ENCODE measurements around the gene RASD1. TPM values are rescaled to one million over a fixed set of nuclear protein-coding genes. Genes with fewer than 3 reads are reported as not detected.

The RASD1 gene
- total RNA-seq, 6 experiments from 2014 or later, result 1.0 to 230 (median 101) TPM

- DNase-seq (peak in 2 of 3 donors; percentile 46 to 50), ATAC-seq (peak in 2 of 4 donors; percentile 3 to 13)
- no CpG with 5 or more reads among the region's 65 CpGs for WGBS (ENCODE audit: insufficient coverage, low coverage, low lambda C conversion rate, missing lambda C conversion rate)
- Histone ChIP-seq H3K4me1 (peaks cover 0 to 20% (median 0%) of the 10 kb centered on the region in 4 donors), H3K9me3 (no peaks in the 10 kb centered on the region), H3K36me3 (peaks cover 0 to 5% (median 2%) of the 10 kb centered on the region in 4 donors), H3K4me3 (peak overlapping the region; percentile 55 to 71 (median 64)), H3K27me3 (no peaks in the 10 kb centered on the region), H3K27ac (peak overlapping the region; percentile 82 to 91 (median 84))
- no peak for TF ChIP-seq POLR2A (IDR thresholded peaks at IDR 0.05)
- TF ChIP-seq CTCF (IDR thresholded peaks at IDR 0.05), result no peak
- intact Hi-C loops (cut with DNase I), result loop anchor here in 1 of 2 donors (5.0 kb wide), 1 partner anchor 72 kb away; no protein-coding TSS in a partner anchor
These were observed 533 bp downstream of the RASD1 start for GRCh38 chr17:17495536-17496188.

GRCh38 chr17:17494870-17495535 is 1.2 kb downstream of the RASD1 start:
- WGBS (ENCODE audit: insufficient coverage, low coverage, low lambda C conversion rate, missing lambda C conversion rate), result 13% methylated on average over 12 of the region's 71 CpGs

GRCh38 chr17:17494499-17494869 is 1.7 kb downstream of the RASD1 start:
- DNase-seq (peak in 2 of 3 donors; percentile 48 to 60), ATAC-seq (peak; percentile 0 to 6 (median 3))
- 10% methylated on average over 13 of the region's 14 CpGs for WGBS (ENCODE audit: insufficient coverage, low coverage, low lambda C conversion rate, missing lambda C conversion rate)
- Histone ChIP-seq H3K4me1 (peaks cover 0 to 20% (median 0%) of the 10 kb centered on the region in 4 donors), H3K4me3 (peak overlapping the region; percentile 55 to 71 (median 64)), H3K27me3 (no peaks in the 10 kb centered on the region), H3K36me3 (peaks cover 0 to 5% (median 2%) of the 10 kb centered on the region in 4 donors), H3K9me3 (no peaks in the 10 kb centered on the region), H3K27ac (peak overlapping the region; percentile 82 to 91 (median 84))
- intact Hi-C loops (cut with DNase I), result no loop called here
- TF ChIP-seq CTCF (IDR thresholded peaks at IDR 0.05), result no peak
- no peak for TF ChIP-seq POLR2A (IDR thresholded peaks at IDR 0.05)

More at GRCh38 chr17:17494870-17495535, 1.2 kb downstream of the RASD1 start:
- peak overlapping the region; percentile 55 to 71 (median 64) for H3K4me3 ChIP-seq
- intact Hi-C loops (cut with DNase I), result loop anchor here in 1 of 2 donors (5.0 kb wide), 1 partner anchor 72 kb away; no protein-coding TSS in a partner anchor
- no peaks in the 10 kb centered on the region for H3K9me3 ChIP-seq
- DNase-seq (peak; percentile 54 to 67 (median 56)), ATAC-seq (peak in 2 of 4 donors; percentile 7 to 14)
- peaks cover 0 to 20% (median 0%) of the 10 kb centered on the region in 4 donors for H3K4me1 ChIP-seq
- peaks cover 0 to 5% (median 2%) of the 10 kb centered on the region in 4 donors for H3K36me3 ChIP-seq
- peak; percentile 76 for TF ChIP-seq POLR2A (IDR thresholded peaks at IDR 0.05)
- TF ChIP-seq CTCF (IDR thresholded peaks at IDR 0.05), result no peak
- H3K27me3 ChIP-seq, result no peaks in the 10 kb centered on the region
- H3K27ac ChIP-seq, result peak overlapping the region; percentile 82 to 91 (median 84)

- Histone ChIP-seq H3K4me3 (peak overlapping the region in 2 of 3 donors; percentile 64 to 71), H3K9me3 (no peaks in the 10 kb centered on the region), H3K4me1 (peaks cover 0 to 20% (median 0%) of the 10 kb centered on the region in 4 donors), H3K27me3 (no peaks in the 10 kb centered on the region), H3K27ac (peak overlapping the region in 2 of 3 donors; percentile 84 to 91), H3K36me3 (peaks cover 0 to 9% (median 2%) of the 10 kb centered on the region in 4 donors)
- intact Hi-C loops (cut with DNase I), result no loop called here
- DNase-seq, result no peak
- WGBS (ENCODE audit: insufficient coverage, low coverage, low lambda C conversion rate, missing lambda C conversion rate), result 80% methylated on average over 3 of the region's 5 CpGs
- peak; percentile 10 for TF ChIP-seq POLR2A (IDR thresholded peaks at IDR 0.05)
- TF ChIP-seq CTCF (IDR thresholded peaks at IDR 0.05), result no peak
- ATAC-seq, result peak in 1 of 4 donors; percentile 20
These were observed 2.2 kb downstream of the RASD1 start for GRCh38 chr17:17493986-17494466.
